A549 (cell line): ENCODE data around the gene MRGPRD.

Experiments used
- EP300 ChIP-seq, 2 experiments: fragments of >200 bp; sonication (Bioruptor Twin); formaldehyde crosslinking; IDR thresholded peaks; 2 replicates in 1 of 2; 3 replicates in 1 of 2; pipeline ENCODE4 v1.6.1; 2016 to 2017
- GATA3 ChIP-seq: IDR thresholded peaks from 2 replicates; pipeline ENCODE4 v1.6.1; 2012; ENCODE audit warnings: borderline replicate concordance
- NPAS2 ChIP-seq: fragments of 250-450 bp; sonication (Bioruptor Pico); IDR thresholded peaks from 2 replicates; pipeline ENCODE4 v1.8.0; 2022; ENCODE audit warnings: mild to moderate bottlenecking, moderate library complexity, borderline replicate concordance
- RFX5 ChIP-seq: fragments of 450-650 bp; IDR thresholded peaks from 2 replicates; pipeline ENCODE4 v1.7.1; 2014; ENCODE audit warnings: antibody characterized with exemption, mild to moderate bottlenecking, moderate library complexity
- SREBF2 ChIP-seq: fragments of 450-650 bp; IDR thresholded peaks from 2 replicates; pipeline ENCODE4 v1.6.1; 2014; ENCODE audit warnings: mild to moderate bottlenecking, moderate library complexity
- ZFP36 ChIP-seq: fragments of 450-650 bp; IDR thresholded peaks from 2 replicates; pipeline ENCODE4 v1.6.1; 2014; ENCODE audit warnings: borderline replicate concordance; ENCODE audit not compliant: partially characterized antibody
- TF ChIP-seq, protein P1 (sequence below): fragments of >200 bp; sonication (Bioruptor Twin); formaldehyde crosslinking; IDR thresholded peaks from 3 replicates; pipeline ENCODE4 v1.5.1; 2016

DNA sequence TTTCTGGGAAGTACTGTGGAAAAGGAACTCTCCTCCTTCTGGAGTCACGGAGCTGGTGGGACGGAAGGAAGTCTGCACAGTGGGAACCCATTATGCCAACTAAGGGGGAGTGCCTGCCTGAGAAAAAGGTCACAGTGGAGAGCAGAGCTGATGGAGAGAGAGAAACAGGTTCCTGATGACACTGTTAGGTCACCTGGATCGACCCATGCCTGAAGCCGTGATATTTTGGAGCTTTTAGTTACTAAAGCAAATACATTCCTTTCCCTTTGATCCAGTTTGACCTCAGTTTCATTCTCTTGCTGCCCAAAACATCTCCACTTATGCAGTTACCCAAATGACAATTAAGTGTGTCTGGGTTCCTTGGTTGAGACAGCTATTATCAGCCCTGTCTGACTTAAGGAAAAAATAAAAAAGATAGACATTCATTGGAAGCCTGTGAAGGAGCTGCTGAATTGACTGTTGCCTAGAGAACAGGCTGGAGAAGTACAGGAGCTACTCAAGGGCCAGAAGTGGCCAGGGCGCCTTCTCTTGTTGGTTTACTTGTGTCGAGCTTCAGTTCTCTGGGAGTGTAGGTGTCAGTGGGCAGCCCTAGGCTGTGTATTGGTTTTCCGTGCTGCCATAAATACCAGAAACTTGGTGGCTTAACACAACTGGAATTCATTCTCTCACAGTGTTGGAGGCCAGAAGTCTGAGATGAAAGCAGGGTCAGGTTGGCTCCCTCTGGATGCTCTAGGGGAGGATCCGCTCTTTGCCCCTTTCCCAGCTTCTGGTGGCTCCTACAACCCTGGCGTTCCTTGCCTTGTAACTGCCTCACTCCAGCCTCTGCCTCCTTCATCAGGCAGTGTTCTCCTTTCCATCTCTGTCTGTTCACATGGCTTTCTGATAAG, 13.6 kb downstream of the MRGPRD start:
- TF ChIP-seq, protein P1, sequence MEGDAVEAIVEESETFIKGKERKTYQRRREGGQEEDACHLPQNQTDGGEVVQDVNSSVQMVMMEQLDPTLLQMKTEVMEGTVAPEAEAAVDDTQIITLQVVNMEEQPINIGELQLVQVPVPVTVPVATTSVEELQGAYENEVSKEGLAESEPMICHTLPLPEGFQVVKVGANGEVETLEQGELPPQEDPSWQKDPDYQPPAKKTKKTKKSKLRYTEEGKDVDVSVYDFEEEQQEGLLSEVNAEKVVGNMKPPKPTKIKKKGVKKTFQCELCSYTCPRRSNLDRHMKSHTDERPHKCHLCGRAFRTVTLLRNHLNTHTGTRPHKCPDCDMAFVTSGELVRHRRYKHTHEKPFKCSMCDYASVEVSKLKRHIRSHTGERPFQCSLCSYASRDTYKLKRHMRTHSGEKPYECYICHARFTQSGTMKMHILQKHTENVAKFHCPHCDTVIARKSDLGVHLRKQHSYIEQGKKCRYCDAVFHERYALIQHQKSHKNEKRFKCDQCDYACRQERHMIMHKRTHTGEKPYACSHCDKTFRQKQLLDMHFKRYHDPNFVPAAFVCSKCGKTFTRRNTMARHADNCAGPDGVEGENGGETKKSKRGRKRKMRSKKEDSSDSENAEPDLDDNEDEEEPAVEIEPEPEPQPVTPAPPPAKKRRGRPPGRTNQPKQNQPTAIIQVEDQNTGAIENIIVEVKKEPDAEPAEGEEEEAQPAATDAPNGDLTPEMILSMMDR: no peak
- TF ChIP-seq ZFP36 (no peak), NPAS2 (CRISPR knock-in tag) (no peak), EP300 (IDR thresholded peaks at IDR 0.05) (no peak), GATA3 (no peak), RFX5 (no peak), SREBF2 (no peak)
